ENCODE results near the gene KRTAP5-6.

GRCh38 chr11:1672613-1673350 lies 24.2 kb upstream of the KRTAP5-6 start:
- no peak for TF ChIP-seq CTCF (IDR thresholded peaks at IDR 0.05)
- no peak for TF ChIP-seq SIN3A (IDR thresholded peaks at IDR 0.05; ENCODE audit: borderline replicate concordance, low read depth, low read length)
- TF ChIP-seq USF2 (IDR thresholded peaks at IDR 0.05; ENCODE audit: borderline replicate concordance, low read depth, low read length): no peak
- TF ChIP-seq ELF1 (IDR thresholded peaks at IDR 0.05): no peak
- no peak for TF ChIP-seq POLR2AphosphoS5 (IDR thresholded peaks at IDR 0.05; ENCODE audit: low read depth, low read length)
